G401.6 (cell line): Measurements from ENCODE around the gene LCE3B.

Experiments
- FAIRE-seq: peaks from 2 replicates; lab custom pipeline; 2012; peaks lifted over from hg19 to GRCh38; lab: Jason Lieb, UNC

The LCE3B gene

DNA sequence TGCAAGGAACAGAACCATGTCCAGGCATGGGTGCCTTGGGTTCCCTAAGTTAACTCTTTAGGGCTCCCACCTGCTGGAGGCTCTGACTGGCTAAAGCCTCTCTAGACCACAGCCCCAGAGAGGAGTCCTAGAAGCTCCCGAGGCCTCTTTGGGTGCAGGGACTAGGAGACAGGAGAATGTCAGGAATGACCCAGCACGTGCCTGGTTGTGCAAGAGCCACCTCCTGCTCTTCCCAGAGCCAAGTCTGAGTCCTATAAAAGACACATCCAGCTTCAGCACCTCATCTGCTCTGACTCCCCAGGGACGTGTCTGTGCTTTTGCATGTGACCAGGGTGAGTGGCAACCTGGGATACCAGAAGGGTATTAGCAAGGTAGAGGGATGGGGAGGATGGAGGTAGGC is 49.5 kb downstream of the LCE3B start, which contains the start of gene LCE2D:
Gene LCE2D (plus strand): TSS at position 283 of the 400 bp plus-strand sequence. CDS start 726 bp downstream, outside the sequence.
- FAIRE-seq: no peak
